ENCODE results near the gene COL6A1.
"Not testable (repeated sequence)": the region's sequence is repeated elsewhere in the genome, so short reads cannot be mapped to it uniquely, and the experiment has no call there.

COL6A1 gene

GRCh38 chr21:45995686-45996179 lies 14.2 kb downstream of the COL6A1 start:
- DNase-seq (ENCODE audit: low read depth), result no peak

DNA sequence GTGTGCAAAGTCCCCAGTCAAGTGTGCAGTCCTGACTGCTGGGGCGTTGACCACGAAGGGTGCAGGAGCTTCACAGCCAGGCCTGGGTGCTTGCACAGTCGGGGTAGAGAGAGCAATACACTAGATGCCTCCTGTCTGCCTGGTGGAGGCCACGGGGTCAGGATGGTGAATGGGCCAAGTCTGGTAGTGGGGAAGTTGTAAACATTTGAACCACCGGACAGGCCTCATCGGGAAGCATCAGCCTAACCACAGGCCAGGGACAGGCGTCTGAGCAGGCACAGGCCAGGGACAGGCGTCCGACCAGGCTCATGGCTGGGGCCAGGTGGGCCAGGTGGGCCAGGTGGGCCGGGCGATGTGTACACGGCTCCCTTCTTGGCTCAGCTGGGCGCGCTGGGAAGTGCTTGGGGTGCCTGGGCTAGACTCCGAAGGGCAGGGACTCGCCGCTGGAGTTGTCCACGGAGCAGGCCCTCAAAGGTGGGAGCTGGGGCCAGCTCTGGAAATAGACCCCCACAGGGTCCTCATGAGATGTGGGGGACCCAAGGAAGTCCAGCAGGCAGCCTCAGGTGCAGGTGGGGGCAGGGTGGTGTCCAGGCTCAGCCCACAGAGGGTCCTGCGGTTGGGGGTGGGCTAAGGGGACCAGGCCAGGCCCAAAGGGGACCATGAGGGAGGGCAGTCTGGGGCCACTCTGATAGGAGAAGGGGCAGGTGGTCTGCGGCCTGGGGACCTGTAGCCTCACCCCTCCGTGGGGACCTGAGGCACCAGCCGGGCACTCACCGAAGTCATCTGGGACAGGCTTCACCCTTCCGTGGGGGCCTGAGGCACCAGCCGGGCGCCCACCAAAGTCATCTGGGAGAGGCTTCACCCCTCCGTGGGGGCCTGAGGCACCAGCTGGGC lies 15.0 kb downstream of the COL6A1 start:
- no peak for DNase-seq (ENCODE audit: low read depth)

GRCh38 chr21:45997205-45997494 lies 15.6 kb downstream of the COL6A1 start:
- no peak for DNase-seq (ENCODE audit: low read depth)

- no peak for DNase-seq (ENCODE audit: low read depth)
Measured at GRCh38 chr21:45997495-45998275, 16.1 kb downstream of the COL6A1 start.

GRCh38 chr21:45998276-45998701 lies 16.7 kb downstream of the COL6A1 start:
- DNase-seq (ENCODE audit: low read depth), result no peak

DNA sequence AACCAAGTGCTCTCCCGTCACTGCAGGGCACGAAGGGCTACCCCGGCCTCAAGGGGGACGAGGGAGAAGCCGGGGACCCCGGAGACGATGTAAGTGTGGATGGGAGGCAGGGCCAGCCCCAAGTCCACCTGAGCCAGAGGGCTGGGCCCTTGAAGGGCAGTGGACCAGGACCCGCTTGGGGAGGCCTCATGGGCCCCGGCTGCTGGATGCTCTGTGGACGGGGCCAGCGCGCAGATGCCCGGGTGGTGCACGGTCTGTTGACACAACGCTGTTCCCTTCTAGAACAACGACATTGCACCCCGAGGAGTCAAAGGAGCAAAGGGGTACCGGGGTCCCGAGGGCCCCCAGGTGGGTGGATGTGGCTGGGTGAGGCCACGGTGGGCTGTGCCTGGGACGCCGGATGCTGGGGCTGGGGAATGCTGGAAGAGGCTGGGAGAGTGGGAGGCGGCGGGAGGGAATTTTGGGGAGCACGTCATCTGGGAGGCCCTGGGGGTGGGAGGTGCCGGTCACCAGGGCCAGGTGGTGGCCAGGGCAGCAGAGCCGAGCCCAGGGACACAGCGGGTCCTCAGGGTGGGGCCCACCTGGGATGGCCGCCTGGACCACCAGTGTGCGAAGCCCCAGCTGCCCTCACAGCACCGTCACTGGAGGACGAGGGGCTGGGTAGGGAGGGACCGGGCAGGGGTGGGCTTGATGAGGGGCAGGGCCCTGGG lies 17.5 kb downstream of the COL6A1 start:
- no peak for DNase-seq (ENCODE audit: low read depth)

DNA sequence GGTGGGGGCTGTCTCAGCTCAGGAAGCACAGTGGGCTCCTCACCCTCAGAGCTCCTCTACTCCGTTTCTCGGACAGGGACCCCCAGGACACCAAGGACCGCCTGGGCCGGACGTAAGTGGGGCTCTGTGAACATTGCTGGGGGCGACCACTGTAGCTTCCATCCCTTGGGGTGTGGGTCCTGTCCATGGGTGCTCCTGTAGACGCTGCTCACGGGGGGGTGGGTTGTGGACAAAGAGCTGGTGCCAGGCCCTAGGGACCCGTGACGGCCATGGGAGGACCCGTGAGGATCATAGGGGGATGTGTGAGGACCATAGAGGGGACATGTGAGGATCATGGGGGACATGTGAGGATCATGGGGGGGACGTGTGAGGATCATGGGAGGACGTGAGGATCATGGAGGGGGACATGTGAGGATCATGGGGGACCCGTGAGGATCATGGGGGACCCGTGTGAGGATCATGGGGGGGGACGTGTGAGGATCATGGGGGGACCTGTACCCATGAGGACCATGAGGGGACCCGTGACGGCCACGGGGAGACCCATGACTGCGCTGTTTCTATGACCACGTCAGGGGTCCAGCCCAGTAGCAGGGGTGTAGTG lies 18.1 kb downstream of the COL6A1 start:
- no peak for DNase-seq (ENCODE audit: low read depth)

- DNase-seq (ENCODE audit: low read depth), result no peak
Measured at GRCh38 chr21:46000182-46000730, 18.7 kb downstream of the COL6A1 start.

DNA sequence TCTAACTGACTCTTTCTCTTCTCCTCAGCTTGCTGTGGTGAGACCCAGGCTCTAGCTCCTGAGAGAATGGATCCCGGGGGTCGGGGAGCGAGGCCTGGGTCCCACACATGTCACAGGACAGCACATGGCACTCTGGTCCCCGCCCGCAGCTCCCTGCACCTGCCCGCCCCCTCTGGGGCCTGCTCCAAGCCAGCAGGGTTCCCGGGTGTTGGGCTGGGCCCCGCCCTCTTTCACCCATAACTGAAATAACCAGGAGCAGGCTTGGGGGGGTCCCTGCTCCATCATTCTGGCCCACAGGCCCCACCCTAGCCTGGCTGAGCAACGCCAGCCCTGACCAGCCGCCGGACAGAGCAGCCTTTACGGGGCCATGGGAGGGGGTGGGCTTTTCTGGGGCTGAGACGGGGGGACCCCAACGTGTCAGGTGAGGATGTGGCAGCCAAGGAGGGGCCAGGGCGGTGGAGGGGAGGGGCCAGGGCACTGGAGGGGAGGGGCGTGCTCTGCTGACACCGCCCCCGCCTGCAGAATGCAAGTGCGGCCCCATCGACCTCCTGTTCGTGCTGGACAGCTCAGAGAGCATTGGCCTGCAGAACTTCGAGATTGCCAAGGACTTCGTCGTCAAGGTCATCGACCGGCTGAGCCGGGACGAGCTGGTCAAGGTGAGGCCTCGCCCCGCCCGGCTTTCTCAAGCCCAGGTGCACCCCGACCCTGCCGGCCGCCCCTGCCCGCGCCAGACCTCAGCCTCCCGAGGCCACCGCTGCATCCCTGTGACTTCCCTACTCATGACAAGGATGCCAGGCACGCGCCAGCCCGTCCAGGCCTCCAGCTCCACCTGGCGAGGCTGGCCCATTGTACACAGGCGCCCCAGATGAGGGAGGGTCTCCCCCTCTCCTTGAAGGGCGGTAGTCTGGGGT lies 19.4 kb downstream of the COL6A1 start:
- no peak for DNase-seq (ENCODE audit: low read depth)

- DNase-seq (ENCODE audit: low read depth), result no peak
Measured at GRCh38 chr21:46001821-46002681, 20.5 kb downstream of the COL6A1 start.

- DNase-seq (ENCODE audit: low read depth), result no peak
Measured at GRCh38 chr21:46002841-46003574, 21.4 kb downstream of the COL6A1 start.

DNA sequence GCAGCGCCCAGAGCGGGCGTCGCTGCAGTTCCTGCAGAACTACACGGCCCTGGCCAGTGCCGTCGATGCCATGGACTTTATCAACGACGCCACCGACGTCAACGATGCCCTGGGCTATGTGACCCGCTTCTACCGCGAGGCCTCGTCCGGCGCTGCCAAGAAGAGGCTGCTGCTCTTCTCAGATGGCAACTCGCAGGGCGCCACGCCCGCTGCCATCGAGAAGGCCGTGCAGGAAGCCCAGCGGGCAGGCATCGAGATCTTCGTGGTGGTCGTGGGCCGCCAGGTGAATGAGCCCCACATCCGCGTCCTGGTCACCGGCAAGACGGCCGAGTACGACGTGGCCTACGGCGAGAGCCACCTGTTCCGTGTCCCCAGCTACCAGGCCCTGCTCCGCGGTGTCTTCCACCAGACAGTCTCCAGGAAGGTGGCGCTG lies 22.0 kb downstream of the COL6A1 start:
- DNase-seq (ENCODE audit: low read depth), result no peak

- no peak for DNase-seq (ENCODE audit: low read depth)
Measured at GRCh38 chr21:46004168-46004861, 22.7 kb downstream of the COL6A1 start.

DNA sequence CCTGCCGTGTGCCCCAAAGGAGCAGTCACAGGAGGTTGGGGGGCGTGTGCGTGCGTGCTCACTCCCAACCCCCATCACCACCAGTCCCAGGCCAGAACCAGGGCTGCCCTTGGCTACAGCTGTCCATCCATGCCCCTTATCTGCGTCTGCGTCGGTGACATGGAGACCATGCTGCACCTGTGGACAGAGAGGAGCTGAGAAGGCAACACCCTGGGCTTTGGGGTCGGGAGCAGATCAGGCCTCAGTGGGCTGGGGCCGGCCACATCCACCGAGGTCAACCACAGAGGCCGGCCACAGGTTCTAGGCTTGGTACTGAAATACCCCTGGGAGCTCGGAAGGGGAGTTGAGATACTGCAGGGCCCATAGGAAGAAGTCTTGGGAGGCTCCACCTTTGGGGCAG lies 23.5 kb downstream of the COL6A1 start:
- DNase-seq (ENCODE audit: low read depth), result no peak

- no peak for DNase-seq (ENCODE audit: low read depth)
Measured at GRCh38 chr21:46005481-46005881, 23.9 kb downstream of the COL6A1 start.

- DNase-seq (ENCODE audit: low read depth), result not testable (repeated sequence)
Measured at GRCh38 chr21:46005894-46006546, 24.4 kb downstream of the COL6A1 start.

DNA sequence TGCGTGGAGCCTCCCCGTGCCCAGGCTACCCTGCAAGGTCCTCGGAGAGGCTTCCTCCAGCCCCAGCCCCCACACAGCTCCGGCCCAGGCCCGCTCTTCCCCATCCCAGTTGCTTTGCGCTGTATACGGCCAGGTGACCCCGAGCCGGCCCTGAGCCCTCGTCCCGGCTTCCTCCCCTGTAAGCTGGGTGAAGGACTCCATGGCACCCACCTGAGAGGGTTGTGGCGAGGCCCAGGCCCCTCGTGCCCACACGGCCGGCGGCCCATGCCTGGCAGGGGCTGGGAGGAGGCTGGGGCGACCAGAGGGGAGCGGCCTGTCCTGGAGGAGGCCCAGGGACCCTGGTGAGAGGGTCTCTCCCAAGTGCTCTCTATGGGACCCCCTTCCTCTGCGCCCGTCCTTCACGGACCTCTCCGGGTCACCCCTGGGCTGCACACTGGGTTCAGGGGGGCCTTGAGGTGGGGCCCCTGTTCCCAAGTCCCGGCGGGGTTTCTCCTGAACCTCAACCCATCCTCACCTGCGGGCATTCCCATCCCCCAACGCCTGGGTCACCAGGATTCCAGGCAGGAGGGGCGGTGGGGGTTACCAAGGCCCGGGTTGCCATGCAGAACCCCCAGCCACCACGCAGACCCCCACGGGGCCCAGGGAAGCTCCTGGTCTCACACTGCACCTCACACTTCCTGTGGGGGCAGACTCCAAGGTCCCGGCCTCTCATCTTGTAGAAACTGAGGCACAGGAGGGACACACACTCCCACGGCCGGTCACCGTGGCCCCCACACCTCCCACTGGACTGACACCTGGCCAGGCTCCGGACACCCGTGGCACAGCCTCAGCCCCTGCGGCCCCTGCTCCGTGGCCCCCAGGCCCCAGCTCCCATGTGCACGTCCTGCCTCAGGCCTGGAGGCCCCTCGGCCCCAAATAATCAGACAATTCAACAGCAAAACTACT lies 25.2 kb downstream of the COL6A1 start:
- DNase-seq (ENCODE audit: low read depth), result no peak

All from GM04503 (cell line).